Medulla oblongata (tissue), 1 donor: ENCODE results near the gene ENOSF1.

Experiments
- DNase-seq: peaks from one replicate; pipeline ENCODE4 v3.0.0-alpha.2; 2015; ENCODE audit errors: extremely low spot score

The ENOSF1 gene

DNA sequence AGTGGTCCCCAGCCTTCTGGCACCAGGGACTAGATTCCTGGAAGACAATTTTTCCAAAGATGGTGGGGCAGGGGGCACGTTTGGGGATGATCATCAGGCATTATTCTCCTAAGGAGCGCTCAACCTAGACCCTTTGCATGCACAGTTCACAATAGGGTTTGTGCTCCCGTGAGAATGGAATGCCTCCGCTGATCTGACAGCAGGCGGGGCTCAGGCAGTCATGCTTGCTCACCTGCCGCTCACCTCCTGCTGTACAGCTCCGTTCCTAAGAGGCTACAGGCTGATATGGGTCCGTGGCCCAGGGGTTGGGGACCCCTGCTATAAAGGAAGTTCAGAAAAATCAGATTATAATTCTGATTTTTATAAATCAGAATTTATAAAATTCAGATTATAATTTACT lies 77.3 kb downstream of the ENOSF1 start:
- no peak for DNase-seq

DNA sequence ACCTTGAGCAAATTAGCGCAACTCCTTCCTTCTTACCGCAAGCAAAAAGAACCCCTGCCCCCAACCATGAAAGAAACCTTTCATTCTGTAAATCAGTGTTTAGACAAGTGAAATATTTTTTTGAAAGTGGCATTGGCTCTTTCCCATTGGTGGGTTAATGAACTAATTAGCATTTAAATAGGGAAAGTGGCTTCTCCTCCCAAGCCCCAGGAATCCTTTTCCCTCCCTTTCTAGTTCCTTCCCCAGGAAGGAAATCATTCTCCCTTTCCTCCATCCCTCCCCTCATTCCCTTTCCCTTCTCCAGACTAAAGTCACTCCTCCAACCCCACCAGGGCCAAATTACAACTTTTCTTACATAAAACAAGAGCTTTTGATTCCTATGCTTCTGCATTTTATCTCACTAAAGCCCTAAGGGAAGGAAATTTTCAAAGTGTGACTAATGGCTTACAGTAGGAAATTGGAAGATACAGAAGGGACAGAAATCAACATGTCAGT lies 77.8 kb downstream of the ENOSF1 start:
- DNase-seq, result no peak

DNA sequence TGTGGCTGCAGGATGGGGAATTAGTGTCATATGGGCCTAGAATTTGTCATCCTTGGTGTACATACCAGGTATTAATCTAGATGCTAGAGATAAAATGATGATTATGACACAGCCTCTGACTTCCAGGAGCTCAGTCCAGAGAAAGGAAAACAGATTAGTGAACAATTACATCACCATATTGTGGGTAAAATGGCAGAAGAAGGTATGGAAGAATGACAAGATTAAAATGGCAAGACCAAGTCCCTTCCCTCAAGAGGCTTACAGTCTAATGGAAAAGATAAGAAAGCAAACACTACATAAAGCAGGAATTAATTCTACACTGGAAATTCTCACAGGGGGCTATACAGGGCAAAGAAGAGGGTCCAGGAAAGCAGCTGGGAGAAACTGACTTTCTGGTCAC lies 80.9 kb downstream of the ENOSF1 start:
- no peak for DNase-seq

DNA sequence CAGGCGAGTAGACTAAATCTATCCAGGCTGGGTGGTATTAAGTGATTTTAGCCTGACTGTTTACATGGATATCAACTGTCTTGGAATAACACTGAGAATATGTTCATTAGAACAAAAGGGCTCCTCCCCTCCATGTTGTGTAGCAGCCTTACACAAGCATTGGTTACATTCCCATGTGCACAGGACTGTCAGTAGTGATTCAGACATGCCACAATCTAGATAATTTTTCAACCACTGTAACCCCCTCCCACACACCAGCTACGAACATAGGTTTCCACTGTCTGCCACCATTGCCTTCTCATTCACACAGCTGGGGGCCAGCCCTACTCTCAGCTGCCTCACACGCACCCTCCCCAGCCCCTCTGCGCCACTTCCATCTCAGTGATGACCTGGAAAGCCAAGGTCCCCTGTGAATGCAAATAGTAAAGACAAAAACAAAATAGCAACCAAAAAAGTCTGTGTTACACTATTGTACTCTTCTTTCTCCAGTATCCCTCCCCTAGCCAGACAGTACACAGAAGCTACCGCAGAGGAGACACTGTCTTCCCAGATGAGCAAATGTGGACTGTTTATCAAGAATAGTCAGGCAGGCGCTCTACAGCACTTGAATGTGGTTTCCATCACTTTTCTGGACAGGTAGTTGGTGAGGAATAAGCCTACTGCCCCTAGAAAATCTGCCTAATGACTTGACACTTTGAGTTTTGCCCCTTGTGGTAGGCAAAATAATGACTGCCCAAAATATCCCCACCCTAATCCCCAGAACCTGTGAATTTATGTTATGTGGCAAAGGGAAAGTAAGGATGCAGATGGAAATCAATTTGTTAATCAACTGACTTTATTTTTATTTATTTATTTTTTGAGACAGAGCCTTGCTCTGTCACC lies 82.9 kb downstream of the ENOSF1 start:
- DNase-seq, result no peak

DNA sequence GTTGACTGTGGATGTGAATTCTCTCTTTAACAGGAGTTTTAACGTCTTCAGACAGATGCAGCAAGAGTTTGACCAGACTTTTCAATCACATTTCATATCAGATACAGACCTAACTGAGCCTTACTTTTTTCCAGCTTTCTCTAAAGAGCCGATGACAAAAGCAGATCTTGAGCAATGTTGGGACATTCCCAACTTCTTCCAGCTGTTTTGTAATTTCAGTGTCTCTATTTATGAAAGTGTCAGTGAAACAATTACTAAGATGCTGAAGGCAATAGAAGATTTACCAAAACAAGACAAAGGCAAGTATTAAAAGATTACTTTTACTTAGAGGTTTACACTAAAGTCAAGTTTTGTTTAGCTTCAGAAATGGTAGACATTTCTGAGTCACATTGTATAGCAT lies 85.2 kb downstream of the ENOSF1 start:
- DNase-seq, result no peak

DNA sequence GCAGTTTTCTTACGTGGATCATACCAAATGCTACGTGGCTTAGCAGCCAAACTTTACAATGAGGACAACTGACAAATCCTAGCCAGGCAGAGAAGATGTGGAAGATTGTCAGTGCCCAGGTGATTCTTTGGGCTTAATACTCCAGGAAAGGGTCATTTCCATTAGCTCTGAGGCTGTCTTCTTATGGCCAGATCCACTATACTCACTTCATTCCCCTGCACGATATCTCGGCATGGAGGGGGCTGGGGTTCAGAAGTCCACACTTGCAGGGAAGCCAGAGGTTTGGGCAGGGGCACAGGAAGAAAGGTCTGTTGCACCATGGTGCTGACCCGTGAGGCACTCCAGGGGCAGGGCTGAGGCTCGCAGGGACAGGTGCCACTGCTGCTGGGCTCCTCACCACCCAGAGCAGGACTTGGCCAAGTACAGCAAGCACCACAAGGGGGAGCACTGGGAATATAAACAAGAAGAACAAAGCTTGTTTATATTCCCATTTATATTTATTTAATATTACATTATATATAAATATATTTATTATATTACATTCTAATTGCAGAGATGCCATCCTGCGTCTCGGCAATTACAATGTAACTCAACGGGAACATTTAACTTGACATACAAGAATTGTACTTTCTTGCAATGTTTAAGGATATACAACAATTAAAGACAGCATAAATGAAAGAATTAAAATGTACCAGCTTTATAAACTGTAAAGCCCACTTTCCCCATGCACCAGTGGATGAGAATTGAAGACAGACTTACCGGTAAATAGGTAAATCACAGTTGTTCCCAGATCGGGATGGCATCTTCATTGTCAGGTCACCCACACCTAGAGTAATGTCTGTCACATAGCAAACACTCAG lies 88.4 kb downstream of the ENOSF1 start:
- peak; percentile 84 for DNase-seq

DNA sequence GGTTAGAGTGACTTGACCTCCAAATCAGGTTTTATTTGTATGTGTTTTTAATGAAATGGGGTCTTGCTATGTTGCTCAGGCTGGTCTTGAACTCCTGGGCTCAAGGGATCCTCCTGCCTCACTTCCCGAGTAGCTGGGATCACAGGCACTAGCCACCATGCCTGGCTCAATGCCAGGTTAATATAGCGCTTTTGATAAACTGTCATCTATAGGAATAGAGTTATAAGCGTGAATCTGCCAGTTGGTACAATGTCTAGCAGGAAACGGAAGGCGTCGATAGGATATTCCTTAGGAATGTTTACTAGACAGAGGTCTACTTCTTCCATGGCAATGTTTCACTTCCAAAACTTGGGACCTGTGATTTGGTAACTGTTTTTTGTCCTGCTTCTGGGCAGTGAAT lies 90.1 kb downstream of the ENOSF1 start:
- no peak for DNase-seq

DNA sequence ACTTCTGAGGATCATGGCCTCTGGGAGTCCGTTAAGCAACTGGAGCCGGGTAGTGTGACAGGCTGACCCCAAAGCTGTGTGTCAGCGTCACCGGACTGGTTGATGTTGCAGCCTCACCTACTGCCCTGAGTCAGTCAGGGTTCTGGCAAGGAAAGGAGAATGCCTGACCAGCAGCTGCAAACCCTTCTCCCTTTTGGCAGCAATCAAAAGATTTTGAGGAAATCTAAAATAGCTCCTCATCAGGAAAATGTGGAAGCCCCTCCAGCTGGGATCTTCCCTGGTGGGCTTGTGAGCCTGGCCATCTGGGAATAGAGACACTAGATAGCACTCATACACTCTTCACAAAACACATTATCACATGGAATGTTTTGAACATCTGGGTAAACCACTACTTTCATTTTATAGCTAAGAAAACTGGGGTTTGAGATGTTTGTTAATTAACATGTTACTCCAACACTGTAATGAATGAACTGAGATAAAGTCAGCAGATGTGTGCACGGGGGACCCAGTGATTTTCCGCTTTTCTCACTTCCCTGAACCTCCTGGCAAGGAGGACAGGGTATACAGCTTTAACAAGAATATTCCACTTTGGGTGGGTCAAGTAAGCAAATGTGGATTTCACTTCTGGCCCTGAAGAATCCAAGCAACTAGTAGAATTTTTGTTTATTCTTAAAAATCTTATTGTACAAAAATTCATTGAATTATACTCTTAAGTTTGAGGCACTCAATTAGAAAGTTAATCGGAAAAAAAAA lies 91.0 kb downstream of the ENOSF1 start:
- no peak for DNase-seq
